ENCODE data around the gene ATP6V0C. TPM values are rescaled to one million over a fixed set of nuclear protein-coding genes. Genes with fewer than 3 reads are reported as not detected.

ATP6V0C gene
- total RNA-seq, 3 donors from 2014 or later = 27.5 to 70.2 (median 45.4) TPM

- peaks cover 10 to 15% of the 10 kb centered on the region in 2 donors for H3K4me1 ChIP-seq
These were observed 10.1 kb downstream of the ATP6V0C start for GRCh38 chr16:2523801-2524231.

GRCh38 chr16:2524339-2524938 lies 10.7 kb downstream of the ATP6V0C start:
- H3K4me3 ChIP-seq = no peak overlapping the region
- H3K27me3 ChIP-seq = no peaks in the 10 kb centered on the region
- intact Hi-C loops (cut with DNase I; ENCODE audit: low total_unique reads) = no loop called here
- TF ChIP-seq POLR2A (IDR thresholded peaks at IDR 0.05) = no peak
- no peak for TF ChIP-seq CTCF (IDR thresholded peaks at IDR 0.05)
- TF ChIP-seq POLR2AphosphoS5 (IDR thresholded peaks at IDR 0.05) = no peak
- H3K4me1 ChIP-seq = peaks cover 4 to 9% of the 10 kb centered on the region in 2 donors
- no peaks in the 10 kb centered on the region for H3K36me3 ChIP-seq
- no peak overlapping the region for H3K27ac ChIP-seq
- no peaks in the 10 kb centered on the region for H3K9me3 ChIP-seq
- DNase-seq (ENCODE audit: low spot score in 2 of 2) = no peak

More at GRCh38 chr16:2523801-2524231, 10.1 kb downstream of the ATP6V0C start:
- H3K36me3 ChIP-seq = no peaks in the 10 kb centered on the region
- intact Hi-C loops (cut with DNase I; ENCODE audit: low total_unique reads) = no loop called here
- no peak for DNase-seq (ENCODE audit: low spot score in 2 of 2)
- TF ChIP-seq POLR2A (IDR thresholded peaks at IDR 0.05) (no peak), POLR2AphosphoS5 (IDR thresholded peaks at IDR 0.05) (no peak), CTCF (IDR thresholded peaks at IDR 0.05) (no peak)
- H3K9me3 ChIP-seq = no peaks in the 10 kb centered on the region
- H3K27me3 ChIP-seq = no peaks in the 10 kb centered on the region
- H3K27ac ChIP-seq = no peak overlapping the region
- no peak overlapping the region for H3K4me3 ChIP-seq

DNA sequence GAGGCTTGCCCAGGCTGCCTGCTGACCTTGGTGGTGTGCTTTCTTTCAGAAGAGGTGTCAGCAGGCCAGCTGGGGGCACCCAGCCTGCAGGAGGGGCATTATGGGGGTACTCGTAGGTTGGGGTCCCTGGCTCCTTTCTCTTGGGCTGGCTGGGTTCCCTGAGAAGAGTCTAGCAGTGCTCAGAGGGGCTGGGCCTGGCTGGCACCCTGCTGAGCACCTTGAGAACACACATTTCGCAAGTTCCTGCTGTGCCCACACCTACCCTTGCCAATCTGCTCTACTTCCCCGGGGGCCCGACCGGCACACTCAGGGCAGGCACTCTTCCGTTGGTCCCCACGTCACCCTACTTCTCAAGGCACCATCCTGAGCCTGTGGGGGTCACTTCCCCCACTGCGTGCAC lies 12.4 kb downstream of the ATP6V0C start:
- no peaks in the 10 kb centered on the region for H3K9me3 ChIP-seq
- no peak overlapping the region for H3K27ac ChIP-seq
- no peak for DNase-seq (ENCODE audit: low spot score in 2 of 2)
- TF ChIP-seq POLR2AphosphoS5 (IDR thresholded peaks at IDR 0.05) (no peak), POLR2A (IDR thresholded peaks at IDR 0.05) (no peak), CTCF (IDR thresholded peaks at IDR 0.05) (no peak)
- H3K4me3 ChIP-seq = no peak overlapping the region
- H3K27me3 ChIP-seq = no peaks in the 10 kb centered on the region
- H3K36me3 ChIP-seq = no peaks in the 10 kb centered on the region
- peaks cover 3% of the 10 kb centered on the region in 2 donors for H3K4me1 ChIP-seq
- intact Hi-C loops (cut with DNase I; ENCODE audit: low total_unique reads) = no loop called here

GRCh38 chr16:2527071-2527783 lies 13.5 kb downstream of the ATP6V0C start:
- no peak for TF ChIP-seq POLR2AphosphoS5 (IDR thresholded peaks at IDR 0.05)
- no peak for TF ChIP-seq CTCF (IDR thresholded peaks at IDR 0.05)
- no peak for TF ChIP-seq POLR2A (IDR thresholded peaks at IDR 0.05)
- intact Hi-C loops (cut with DNase I; ENCODE audit: low total_unique reads) = no loop called here
- Histone ChIP-seq H3K4me1 (peaks cover 0 to 7% of the 10 kb centered on the region in 2 donors), H3K27me3 (no peaks in the 10 kb centered on the region), H3K27ac (no peak overlapping the region), H3K9me3 (no peaks in the 10 kb centered on the region), H3K36me3 (no peaks in the 10 kb centered on the region), H3K4me3 (no peak overlapping the region)
- no peak for DNase-seq (ENCODE audit: low spot score in 2 of 2)

- Histone ChIP-seq H3K36me3 (no peaks in the 10 kb centered on the region), H3K4me3 (no peak overlapping the region), H3K27ac (no peak overlapping the region), H3K4me1 (peaks cover 0 to 7% of the 10 kb centered on the region in 2 donors), H3K27me3 (no peaks in the 10 kb centered on the region), H3K9me3 (no peaks in the 10 kb centered on the region)
- intact Hi-C loops (cut with DNase I; ENCODE audit: low total_unique reads) = no loop called here
- TF ChIP-seq POLR2A (IDR thresholded peaks at IDR 0.05) = no peak
- no peak for TF ChIP-seq CTCF (IDR thresholded peaks at IDR 0.05)
- no peak for TF ChIP-seq POLR2AphosphoS5 (IDR thresholded peaks at IDR 0.05)
- no peak for DNase-seq (ENCODE audit: low spot score in 2 of 2)
These were observed 14.0 kb downstream of the ATP6V0C start for GRCh38 chr16:2527784-2528100.

Data from breast epithelium (tissue), 4 donors.